Mesenteric fat pad (tissue), 1 donor: ENCODE data around the gene LIMS2. TPM values are rescaled to one million over a fixed set of nuclear protein-coding genes. Genes with fewer than 3 reads are reported as not detected.

ENCODE experiments used
- DNase-seq: peaks from one replicate; pipeline ENCODE4 v3.0.0-alpha.2; 2020; ENCODE audit warnings: low spot score
- total RNA-seq: library from RNA; stranded (reverse); fragmentation: NEBNext Ultra II Directional; extraction: Animal tissue kit (Norgen Biotek cat#: 25700); gene quantifications from one replicate; pipeline ENCODE4 v1.2.1, GENCODE V29; 2021
- donor health status: DM: yes; HTN: yes; CAD: no.

LIMS2 gene
- total RNA-seq, 1 donor from 2014 or later: 70.6 TPM

DNA sequence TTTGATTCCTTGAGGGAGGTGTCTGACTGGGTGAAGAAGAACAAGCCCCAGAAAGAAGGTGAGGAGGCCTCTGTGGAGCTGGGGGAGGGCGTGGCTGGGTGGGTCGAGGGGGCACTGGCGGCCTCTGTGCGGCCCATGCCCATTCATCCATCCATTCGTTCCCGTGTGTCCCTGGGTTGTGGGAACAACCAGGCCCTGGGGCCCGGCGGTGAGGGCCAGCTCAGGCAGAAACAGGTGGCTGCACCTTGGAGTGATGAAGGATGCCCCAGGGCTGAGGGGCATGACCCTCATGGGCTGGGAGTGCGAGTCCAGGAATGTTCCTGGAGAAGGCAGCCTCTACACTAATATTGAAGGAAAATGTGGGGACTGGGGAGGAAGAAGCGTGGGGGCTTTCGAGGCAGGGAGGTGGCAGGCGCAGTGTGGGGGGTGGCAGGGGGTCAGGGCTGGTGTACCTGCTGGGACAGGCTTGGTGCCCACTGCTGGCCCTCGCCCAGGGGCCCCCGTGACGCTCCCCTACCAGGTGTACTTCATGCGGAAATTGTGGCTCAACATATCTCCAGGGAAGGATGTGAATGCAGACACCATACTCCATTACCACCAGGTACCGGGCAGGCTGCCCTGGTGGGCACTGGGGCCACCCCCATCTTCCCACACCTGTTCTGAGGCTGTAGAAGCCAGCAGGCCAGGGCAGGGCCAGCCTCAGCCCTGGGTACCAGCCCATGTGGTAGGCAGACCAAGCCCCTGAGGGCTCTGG is 40.5 kb downstream of the LIMS2 start:
- no peak for DNase-seq

DNA sequence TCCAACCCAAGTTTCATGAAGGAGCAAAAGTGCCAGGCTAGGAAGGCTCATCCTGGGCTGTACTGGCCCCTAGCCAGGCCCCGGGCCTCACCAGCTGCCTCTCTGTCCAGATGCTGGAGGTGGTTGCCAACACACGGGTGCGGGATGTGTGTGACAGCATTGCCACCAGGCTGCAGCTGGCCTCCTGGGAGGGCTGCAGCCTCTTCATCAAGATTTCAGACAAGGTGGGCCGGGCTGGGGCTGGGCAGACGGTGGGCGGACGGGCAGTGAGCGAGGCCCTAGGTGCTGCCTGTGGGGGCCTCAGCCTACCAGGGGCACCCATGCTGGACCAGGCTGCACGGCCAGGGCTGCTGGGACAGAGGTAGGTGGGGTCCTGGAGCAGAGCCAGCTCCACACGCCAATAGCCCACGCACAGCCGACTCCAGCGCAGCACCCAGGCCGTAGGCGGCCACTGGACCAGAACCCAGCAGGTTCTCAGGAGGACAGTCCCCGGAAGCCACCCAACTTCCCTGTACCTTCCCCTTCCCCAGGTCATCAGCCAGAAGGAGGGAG is 41.2 kb downstream of the LIMS2 start:
- no peak for DNase-seq

DNA sequence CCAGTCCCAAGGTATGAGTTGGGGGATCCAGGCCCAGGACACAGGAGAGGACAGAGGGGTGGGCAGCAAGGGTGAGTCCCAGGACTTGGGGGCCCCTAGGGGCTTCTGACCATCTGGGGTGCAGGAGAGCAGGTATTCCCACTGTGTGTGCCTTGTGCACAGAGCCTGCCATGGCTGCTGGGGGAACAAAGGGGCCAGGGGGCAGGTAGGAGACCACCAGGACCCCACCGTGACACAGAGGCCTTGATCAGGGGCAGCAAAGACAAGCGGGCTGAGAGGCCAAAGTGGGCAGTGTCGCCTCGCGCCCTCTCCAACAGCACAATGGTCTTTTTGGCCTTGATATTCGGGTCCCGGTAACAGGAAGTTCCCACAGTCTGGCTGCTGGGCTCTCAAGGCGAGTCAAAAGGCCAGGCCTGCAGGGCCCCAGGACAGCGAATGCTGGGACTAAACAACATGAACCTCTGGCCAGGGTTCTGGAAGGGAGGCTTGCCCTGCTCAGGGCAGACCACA is 41.7 kb downstream of the LIMS2 start:
- DNase-seq: no peak

DNA sequence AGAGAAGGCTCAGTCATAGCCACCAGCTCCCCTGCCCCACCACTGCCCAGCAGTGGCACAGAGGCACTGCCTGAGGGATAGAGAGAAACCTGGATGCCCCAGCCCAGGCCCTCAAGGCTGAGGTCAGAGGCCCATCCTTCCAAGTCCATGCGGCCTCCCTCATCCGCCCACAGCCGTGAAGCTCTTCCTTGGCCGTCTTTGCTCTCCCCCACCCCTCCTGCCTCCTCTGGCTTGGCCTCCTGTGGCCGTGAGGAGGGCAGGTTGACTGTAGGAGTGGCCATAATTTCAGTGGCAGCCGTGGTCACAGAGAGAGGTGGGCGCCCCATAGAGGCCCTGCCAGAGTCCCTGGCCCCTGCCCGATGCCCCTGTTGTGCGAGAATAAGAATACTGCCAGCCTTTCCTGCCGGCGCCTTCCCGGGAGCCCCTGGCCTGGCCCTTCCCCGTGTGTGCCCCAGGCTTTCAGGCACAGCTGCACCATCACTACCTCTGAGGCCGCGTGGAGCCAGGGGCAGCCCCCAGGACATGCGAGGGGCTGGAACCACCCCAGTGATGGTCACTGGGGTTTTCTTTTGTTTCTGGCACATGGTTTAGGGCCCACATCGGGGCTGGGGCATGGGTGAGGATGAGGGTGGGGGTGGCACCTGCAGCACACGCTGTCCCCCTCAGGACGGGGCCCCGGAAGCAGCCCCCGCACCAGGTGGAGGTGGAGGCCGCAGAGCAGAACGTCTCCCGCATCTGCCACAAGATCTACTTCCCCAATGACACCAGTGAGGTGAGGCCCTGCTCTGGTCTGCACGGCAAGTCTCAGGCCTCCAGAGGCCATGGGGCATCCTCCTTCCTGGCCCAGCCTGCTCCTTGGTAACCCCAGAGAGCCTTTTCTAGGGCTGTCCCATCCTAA is 42.5 kb downstream of the LIMS2 start:
- DNase-seq: no peak

DNA sequence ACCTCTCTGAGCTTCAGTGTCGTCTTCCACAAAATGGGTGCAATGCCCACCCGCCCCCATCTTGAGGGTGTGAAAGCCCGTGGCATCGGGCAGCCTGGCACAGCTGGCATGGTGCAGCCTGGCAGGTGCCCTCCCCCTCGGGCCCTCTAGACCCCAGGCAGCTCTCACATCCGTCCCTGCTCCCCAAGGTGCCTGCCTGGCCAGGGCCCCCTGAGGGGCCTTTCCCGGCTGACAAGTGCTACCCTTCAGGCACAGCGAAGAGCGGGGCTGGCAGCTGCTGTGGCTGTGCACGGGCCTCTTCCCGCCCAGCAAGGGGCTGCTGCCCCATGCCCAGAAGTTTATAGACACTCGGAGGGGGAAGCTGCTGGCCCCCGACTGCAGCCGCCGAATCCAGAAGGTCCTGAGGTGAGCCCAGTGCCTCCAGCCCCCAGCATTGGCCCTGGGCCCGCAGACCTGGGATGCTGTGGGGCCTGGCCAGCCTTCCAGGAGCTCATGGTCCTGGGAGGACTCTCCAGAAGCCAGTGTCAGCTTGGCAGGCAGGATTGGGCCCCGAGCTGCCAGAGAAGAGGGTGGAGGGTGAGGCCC is 43.2 kb downstream of the LIMS2 start:
- no peak for DNase-seq

DNA sequence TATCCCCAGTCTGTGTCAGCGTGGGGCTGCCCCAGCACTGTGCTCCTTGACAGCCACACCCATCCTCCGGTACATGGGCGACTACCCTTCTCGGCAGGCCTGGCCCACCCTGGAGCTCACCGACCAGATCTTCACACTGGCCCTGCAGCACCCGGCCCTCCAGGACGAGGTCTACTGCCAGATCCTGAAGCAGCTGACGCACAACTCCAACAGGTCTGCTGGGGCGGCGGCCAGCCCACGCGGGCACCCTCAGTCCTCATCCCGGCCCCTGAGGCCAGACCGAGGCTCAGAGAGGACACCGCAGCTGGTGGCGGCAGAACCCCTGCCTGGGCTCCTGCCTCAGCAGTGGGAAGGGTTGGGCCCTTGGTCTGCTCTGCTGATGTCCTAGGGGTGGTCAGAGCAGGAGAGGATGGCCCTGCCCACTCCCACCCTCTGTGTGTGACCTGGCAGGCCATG is 43.8 kb downstream of the LIMS2 start:
- no peak for DNase-seq

DNA sequence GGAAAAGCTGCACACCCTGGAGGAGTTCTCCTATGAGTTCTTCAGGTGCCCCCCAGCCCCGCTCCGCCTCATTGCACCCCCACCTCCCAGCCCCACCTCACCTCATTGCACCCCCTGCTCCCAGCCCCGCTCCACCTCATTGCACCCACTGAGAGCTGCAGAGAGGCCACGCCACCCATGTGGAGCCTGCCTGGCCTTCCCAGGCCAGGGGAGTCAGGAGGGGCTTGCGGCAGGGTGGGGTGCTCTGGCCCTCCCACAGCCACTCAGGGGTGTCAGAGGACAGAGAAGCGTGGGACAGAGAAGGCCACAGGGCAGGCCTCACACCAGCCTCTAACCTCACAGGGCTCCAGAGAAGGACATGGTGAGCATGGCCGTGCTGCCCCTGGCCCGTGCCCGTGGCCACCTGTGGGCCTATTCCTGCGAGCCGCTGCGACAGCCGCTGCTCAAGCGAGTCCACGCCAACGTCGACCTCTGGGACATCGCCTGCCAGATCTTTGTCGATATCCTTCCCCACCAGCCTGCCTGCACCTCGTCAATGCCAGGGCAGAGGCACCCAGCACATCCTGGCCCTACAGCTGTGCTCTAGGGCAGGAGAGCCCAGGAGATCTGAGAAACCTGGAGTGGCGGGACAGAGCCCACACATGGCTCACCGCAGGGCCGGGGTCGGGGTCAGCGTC is 44.3 kb downstream of the LIMS2 start:
- DNase-seq: no peak

DNA sequence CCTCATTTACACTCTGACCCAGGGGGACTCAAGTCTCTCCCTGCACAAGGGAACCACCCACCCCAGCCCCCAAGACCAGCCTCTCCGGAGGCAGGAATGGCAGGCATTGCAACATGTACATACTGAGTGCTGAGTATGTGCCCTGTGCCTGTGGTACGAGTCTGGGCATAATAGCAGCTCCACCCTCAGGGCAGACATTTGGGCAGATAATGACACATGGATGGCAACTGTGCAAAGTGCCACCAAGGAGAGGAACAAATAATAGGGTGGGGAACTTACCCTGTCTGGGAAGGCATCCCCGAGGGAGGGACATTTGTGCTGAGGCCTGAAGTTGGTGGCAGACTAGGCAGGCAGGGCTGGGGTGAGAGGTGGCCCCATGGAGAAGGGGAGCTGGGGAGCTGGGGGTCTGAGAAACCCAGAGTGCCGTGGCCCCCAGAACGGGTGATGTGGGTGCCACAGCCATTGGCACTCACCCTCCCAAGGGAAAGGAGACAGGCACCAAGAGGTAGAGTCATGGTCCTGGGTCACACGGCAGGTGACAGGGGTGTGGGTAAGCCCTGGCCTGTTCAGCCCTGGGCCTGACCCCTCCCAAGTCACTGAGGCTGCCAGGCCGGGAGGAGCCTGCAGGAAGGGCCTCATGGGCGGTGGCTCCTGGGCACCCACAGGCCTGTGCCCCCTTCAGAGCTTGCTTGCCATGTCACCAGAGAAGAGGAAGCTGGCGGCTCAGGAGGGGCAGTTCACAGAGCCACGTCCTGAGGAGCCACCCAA is 45.0 kb downstream of the LIMS2 start:
- DNase-seq: no peak

DNA sequence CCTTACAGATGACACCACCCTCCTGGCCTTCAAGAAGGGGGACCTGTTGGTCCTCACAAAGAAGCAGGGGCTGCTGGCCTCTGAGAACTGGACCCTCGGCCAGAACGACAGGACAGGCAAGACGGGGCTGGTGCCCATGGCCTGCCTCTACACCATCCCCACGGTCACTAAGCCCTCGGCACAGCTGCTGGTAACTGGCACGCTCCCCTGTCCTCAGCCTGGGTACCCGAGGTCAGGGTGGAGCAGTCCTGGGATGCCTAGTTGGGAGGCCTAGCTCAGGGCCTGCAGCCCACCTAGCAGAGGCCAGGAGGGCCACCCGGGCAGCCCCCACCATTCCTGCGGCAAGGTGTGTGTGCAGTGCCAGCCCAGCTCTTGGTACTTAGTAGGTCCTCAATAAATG is 45.7 kb downstream of the LIMS2 start:
- no peak for DNase-seq

DNA sequence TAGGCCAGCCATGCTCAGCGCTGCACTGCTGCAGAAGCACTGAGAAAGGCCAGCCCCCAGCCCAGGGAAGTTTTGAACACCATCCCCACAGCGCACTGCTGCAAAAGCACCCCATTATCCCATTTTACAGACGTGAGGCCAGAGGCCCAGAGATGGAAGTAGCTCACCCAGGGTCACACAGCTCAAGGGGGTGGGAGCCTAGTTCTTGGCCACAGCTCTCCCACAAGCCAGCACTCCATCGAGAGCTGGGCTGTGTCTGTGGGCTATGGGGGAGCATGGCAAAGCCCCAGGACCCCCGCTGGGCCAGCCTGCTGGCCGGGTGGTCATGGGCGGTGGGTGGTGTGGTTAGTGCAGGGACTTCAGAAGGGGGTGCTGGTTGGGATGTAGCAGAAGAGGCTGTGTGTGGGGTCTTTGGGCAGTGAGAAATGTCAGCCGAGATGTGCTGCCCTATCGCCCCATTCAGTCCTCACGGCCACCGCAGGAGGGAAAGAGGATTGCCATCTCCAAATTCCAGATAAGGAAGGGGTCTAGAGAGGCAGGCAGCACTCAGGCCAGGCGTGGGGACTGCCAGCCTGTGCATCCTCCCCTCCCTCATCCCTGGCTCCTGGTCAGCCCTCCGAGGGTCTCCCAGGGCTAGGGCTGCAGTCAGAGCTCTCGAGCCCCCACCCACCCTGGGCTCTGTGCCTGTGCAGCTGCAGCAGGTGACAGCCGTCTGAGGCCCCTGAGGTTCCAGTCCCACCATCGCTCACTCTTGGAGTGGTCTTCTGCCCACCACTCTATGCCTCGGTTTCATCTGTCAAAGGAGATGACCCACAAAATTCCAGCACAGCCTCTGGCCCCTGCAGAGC is 46.3 kb downstream of the LIMS2 start:
- no peak for DNase-seq

DNA sequence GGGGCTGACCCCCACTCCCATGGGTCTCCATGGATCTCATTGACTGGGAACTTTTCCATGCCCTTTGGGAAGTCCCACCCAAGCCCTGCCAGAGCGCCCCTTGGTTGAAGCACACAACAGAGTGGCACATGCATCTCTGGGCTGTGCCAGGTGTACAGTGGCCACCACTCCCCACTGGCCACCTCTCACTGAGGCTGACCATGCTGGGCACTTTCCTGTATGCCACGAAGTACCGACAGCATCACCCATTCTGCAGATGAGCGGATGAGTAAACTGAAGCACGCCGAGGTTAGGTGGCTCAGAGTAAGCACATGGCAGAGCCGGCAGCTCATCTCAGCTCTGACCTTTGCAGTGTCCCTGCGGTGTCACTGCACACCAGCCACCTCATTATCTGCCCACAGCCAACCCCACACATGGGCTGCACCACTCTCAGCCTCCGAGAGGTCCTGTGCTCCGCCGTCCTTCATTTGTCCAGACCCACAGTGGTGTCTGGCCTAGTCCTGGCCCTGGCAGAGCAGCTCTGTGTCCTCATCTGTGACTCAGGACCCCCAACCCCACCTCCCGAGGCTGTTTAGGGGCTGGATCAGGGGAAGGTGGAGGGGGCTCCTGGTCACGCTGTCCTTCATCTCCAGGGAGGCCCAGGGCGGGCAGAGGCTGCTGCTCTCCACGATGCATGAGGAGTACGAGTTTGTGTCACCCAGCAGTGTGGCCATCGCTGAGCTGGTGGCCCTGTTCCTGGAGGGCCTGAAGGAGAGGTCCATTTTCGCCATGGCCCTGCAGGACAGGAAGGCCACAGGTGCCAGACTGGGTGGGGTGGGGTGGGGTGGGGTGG is 47.4 kb downstream of the LIMS2 start:
- DNase-seq: no peak

DNA sequence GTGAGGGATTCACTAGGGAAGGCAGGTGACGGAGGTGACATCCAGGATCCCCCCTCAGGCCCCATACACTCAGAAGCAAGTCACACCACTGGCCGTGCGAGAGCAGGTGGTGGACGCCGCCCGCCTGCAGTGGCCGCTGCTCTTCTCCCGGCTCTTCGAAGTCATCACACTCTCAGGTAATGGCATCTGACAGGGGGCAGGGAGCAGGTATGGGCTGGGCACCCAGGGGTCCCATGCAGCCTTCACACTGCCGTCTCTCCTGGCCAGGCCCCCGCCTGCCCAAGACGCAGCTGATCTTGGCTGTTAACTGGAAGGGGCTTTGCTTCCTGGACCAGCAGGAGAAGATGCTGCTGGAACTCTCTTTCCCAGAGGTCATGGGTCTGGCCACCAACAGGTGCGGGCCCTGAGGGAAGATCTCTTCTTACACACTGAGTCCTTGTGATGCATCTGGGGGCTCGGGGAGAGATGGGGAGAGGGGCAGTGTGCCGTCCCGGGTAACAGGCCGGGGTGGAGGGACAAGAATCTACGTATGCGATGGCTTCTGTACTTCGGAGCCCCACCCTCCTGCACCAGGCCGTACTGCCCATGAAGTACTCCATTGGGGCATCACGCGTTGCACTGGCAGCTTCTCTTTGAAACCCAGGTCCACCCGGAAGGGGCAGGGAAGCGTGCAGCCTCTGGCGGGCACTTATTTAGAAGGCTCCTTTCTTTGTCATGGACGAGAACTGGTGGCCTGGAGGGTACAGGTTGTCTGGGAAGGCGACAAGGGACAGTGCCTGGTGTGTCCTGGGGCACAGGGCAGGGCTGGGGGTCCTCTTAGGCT is 48.2 kb downstream of the LIMS2 start:
- no peak for DNase-seq

DNA sequence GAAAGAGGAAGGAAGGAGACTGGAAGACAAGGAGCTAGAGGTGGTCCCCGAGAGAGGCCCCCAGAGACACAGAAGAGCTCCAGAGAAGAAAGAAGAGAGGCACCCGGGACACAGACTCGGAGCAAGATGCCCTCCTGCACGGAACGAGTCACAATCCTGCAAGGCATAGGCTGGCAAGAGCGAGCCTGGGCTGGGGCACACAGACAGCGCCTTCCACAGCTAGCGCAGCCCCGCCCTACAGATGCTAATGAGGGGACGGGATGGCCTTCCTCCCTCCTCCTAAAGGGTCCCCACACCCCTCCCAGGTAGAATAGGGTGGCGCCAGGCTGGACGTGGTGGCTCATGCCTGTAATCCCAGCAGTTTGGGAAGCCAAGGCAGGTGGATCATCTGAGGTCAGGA is 49.2 kb downstream of the LIMS2 start:
- no peak for DNase-seq

DNA sequence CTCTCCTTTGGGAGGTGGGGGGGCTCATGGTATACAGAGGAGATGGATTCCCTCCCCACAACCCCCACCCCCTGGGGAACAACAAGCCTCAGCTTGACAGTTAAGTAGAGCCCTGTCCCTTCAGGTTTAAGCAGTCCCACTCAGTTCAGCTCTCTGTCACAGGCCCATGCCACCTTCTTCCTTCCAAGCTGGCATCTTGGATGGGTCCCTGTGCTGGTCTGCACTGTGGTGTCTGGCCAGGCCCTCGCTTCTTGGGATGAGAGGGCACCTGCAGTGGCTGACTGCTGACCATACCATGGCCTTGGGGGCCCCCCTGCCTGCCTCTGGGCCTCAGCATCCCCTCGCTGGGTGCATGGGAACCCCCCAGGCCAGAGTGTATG is 49.8 kb downstream of the LIMS2 start:
- DNase-seq: no peak

DNA sequence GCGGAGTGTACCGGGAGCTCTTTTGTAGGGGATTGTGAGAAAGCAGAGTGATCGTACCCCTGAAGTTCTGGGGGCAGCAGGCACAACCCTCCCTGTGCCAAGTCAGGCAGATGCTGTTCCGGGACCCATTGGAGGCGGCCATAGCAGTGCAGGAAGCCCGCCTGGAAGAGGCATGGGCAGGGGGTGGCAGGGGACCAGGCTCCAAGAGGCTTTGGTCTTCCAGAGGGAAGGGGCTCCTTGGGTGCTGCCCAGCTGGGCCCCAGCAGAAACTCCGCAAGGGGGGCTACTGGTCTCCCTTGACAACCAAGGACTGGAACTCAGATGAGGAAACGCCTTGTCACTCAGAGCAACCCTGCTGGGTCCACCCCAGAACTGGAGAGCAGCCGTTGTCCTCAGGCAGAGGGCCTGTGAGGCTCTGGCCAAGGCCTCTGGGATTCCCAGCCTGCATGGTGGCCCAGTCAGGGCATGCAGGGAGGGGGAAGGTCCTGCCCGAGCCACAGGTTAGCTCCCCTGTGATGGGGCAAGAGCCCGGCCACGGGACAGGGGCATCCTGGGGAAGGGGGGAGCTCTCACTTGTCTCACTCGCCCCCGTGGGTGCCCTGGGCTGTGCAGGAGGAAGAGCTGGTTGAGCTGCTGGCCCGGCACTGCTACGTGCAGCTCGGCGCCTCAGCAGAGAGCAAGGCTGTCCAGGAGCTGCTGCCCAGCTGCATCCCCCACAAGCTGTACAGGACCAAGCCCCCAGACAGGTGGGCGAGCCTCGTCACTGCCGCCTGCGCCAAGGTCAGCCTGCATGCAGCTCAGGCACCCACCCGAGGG is 50.4 kb downstream of the LIMS2 start:
- no peak for DNase-seq

DNA sequence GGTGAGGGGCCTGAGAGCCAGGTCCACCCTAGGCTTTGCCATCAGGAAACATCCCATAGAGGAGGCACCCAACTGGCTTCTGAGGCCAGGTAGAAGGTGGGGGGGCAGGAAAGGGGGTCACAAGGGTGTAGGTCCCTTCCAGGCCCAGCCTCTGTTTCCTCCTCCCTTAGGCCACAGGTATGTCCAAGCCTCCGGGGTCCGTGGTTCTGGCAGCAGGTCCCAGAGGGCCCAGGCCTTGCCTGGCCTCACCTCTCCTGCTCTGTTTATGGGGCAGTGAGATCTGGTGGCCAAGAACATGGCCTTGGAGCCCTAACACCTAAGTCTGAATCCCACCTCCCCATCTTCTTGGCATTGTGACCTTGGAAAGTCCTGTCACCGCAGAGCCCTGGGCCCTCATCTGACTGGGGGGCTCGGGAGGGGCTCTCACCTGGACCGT is 51.0 kb downstream of the LIMS2 start:
- DNase-seq: peak; percentile 72
